Nephron (organoid): ENCODE measurements around the gene CSH1.
"Not testable (repeated sequence)": the region's sequence is repeated elsewhere in the genome, so short reads cannot be mapped to it uniquely, and the experiment has no call there.

Source experiments
- H3K27ac Mint-ChIP-seq, 3 experiments: 2 replicates each; pipeline ENCODE4 v1.8.0; 2020; ENCODE audit warnings: mixed read lengths in 3 of 3, mild to moderate bottlenecking in 2 of 3, moderate library complexity in 1 of 3
- H3K27me3 Mint-ChIP-seq: 2 replicates; pipeline ENCODE4 v1.8.0; 2021; ENCODE audit warnings: low read depth, mild to moderate bottlenecking, moderate library complexity, mixed read lengths
- H3K36me3 Mint-ChIP-seq: 2 replicates; pipeline ENCODE4 v1.8.0; 2020; ENCODE audit warnings: low read depth, mixed read lengths
- H3K4me1 Mint-ChIP-seq: 2 replicates; pipeline ENCODE4 v1.8.0; 2020; ENCODE audit warnings: mixed read lengths
- H3K4me3 Mint-ChIP-seq, 3 experiments: 2 replicates each; pipeline ENCODE4 v1.8.0; 2020; ENCODE audit warnings: mild to moderate bottlenecking in 3 of 3, mixed read lengths in 3 of 3, moderate library complexity in 2 of 3
- H3K9me3 Mint-ChIP-seq: 2 replicates; pipeline ENCODE4 v1.8.0; 2020; ENCODE audit warnings: mixed read lengths
- CTCF ChIP-seq, 3 experiments: fragments of 200-600 bp; sonication (generic); IDR thresholded peaks; one replicate each; pipeline ENCODE4 v1.5.0; 2021; ENCODE audit warnings: antibody characterized with exemption in 3 of 3; ENCODE audit not compliant: unreplicated experiment in 3 of 3

CSH1 gene

GRCh38 chr17:63916566-63917185 is 20.3 kb upstream of the CSH1 start:
- Mint-ChIP-seq H3K4me3 (no peak overlapping the region), H3K36me3 (no peaks in the 10 kb centered on the region), H3K4me1 (peaks cover 5% of the 10 kb centered on the region), H3K27me3 (peaks cover 13% of the 10 kb centered on the region), H3K27ac (no peak overlapping the region), H3K9me3 (no peaks in the 10 kb centered on the region)
- no peak for TF ChIP-seq CTCF (IDR thresholded peaks at IDR 0.05; ENCODE audit: unreplicated experiment in 3 of 3)

- H3K4me1 Mint-ChIP-seq, H3K4me3 Mint-ChIP-seq, H3K36me3 Mint-ChIP-seq, H3K9me3 Mint-ChIP-seq, H3K27ac Mint-ChIP-seq: not testable (repeated sequence)
- H3K27me3 Mint-ChIP-seq: peaks cover 17% of the 10 kb centered on the region
These were observed 19.4 kb upstream of the CSH1 start for GRCh38 chr17:63915753-63916152.

GRCh38 chr17:63914471-63914870 is 18.1 kb upstream of the CSH1 start:
- Mint-ChIP-seq H3K4me3 (no peak overlapping the region), H3K9me3 (no peaks in the 10 kb centered on the region), H3K36me3 (no peaks in the 10 kb centered on the region), H3K27me3 (peaks cover 27% of the 10 kb centered on the region), H3K27ac (no peak overlapping the region), H3K4me1 (peaks cover 5% of the 10 kb centered on the region)
- no peak for TF ChIP-seq CTCF (IDR thresholded peaks at IDR 0.05; ENCODE audit: unreplicated experiment in 3 of 3)

- Mint-ChIP-seq H3K27ac (no peak overlapping the region), H3K9me3 (no peaks in the 10 kb centered on the region), H3K36me3 (no peaks in the 10 kb centered on the region), H3K27me3 (peaks cover 28% of the 10 kb centered on the region), H3K4me3 (no peak overlapping the region), H3K4me1 (no peaks in the 10 kb centered on the region)
- TF ChIP-seq CTCF (IDR thresholded peaks at IDR 0.05; ENCODE audit: unreplicated experiment in 3 of 3): peak; percentile 79 to 88 (median 80)
These were observed 15.3 kb upstream of the CSH1 start for GRCh38 chr17:63911657-63912100.

GRCh38 chr17:63911041-63911635 is 14.8 kb upstream of the CSH1 start, which contains the start of gene CSHL1:
Gene CSHL1, minus strand, starts transcription at chr17:63911258. Its CDS starts 62 bp downstream, at chr17:63911196.
- H3K27me3 Mint-ChIP-seq: peaks cover 29% of the 10 kb centered on the region
- TF ChIP-seq CTCF (IDR thresholded peaks at IDR 0.05; ENCODE audit: unreplicated experiment in 3 of 3): no peak
- H3K9me3 Mint-ChIP-seq: no peaks in the 10 kb centered on the region
- no peak within 1 kb of the TSS for H3K27ac Mint-ChIP-seq
- H3K4me1 Mint-ChIP-seq: no peaks in the 10 kb centered on the region
- H3K4me3 Mint-ChIP-seq: no peak within 1 kb of the TSS
- H3K36me3 Mint-ChIP-seq: no peaks in the 10 kb centered on the region

GRCh38 chr17:63910096-63910495 is 13.7 kb upstream of the CSH1 start:
- no peaks in the 10 kb centered on the region for H3K4me1 Mint-ChIP-seq
- H3K36me3 Mint-ChIP-seq: no peaks in the 10 kb centered on the region
- H3K27me3 Mint-ChIP-seq: peaks cover 29% of the 10 kb centered on the region
- no peak for TF ChIP-seq CTCF (IDR thresholded peaks at IDR 0.05; ENCODE audit: unreplicated experiment in 3 of 3)
- H3K27ac Mint-ChIP-seq: no peak overlapping the region
- no peaks in the 10 kb centered on the region for H3K9me3 Mint-ChIP-seq
- H3K4me3 Mint-ChIP-seq: no peak overlapping the region

- H3K36me3 Mint-ChIP-seq, H3K9me3 Mint-ChIP-seq, H3K4me3 Mint-ChIP-seq, H3K4me1 Mint-ChIP-seq, H3K27ac Mint-ChIP-seq: not testable (repeated sequence)
- H3K27me3 Mint-ChIP-seq: peaks cover 29% of the 10 kb centered on the region
These were observed 13.2 kb upstream of the CSH1 start for GRCh38 chr17:63909586-63909985.

- peaks cover 33% of the 10 kb centered on the region for H3K27me3 Mint-ChIP-seq
- not testable (repeated sequence) for H3K4me1 Mint-ChIP-seq, H3K36me3 Mint-ChIP-seq, H3K9me3 Mint-ChIP-seq, H3K27ac Mint-ChIP-seq, H3K4me3 Mint-ChIP-seq
These were observed 10.9 kb upstream of the CSH1 start for GRCh38 chr17:63907161-63907778.

GRCh38 chr17:63904796-63905195 is 8.4 kb upstream of the CSH1 start:
- H3K9me3 Mint-ChIP-seq, H3K4me1 Mint-ChIP-seq, H3K4me3 Mint-ChIP-seq, H3K36me3 Mint-ChIP-seq, H3K27ac Mint-ChIP-seq: not testable (repeated sequence)
- peaks cover 26% of the 10 kb centered on the region for H3K27me3 Mint-ChIP-seq
